ENCODE data around the gene CCDC134.

The CCDC134 gene

GRCh38 chr22:41800348-41801146 lies at the start of gene CCDC134:
Gene CCDC134, plus strand, starts transcription at chr22:41800679. Its CDS starts 8,212 bp downstream, at chr22:41808891.
- Histone ChIP-seq H3K4me1 (ENCODE audit: control insufficient read depth, insufficient read depth, low read length) (no peaks in the 10 kb centered on the region; the same call in 1 of the 2 replicates), H3K27ac (ENCODE audit: extremely low read depth, low read depth, low read length) (peak within 1 kb of the TSS; percentile 82), H3K9me3 (ENCODE audit: control insufficient read depth, insufficient read depth, low read depth, low read length) (no peaks in the 10 kb centered on the region), H3K36me3 (ENCODE audit: control insufficient read depth in 2 of 2, insufficient read depth in 1 of 2, low read length in 2 of 2) (no peaks in the 10 kb centered on the region; a peak in 1 of 3 replicates), H3K4me3 (ENCODE audit: low read depth, low read length) (peak within 1 kb of the TSS; percentile 75)
- ChIA-PET CTCF (interaction anchor here (0.6 to 3.1 kb wide), 8 partner anchors 13 to 138 kb away, joined by 3 to 44 read pairs (median 4); partner anchors contain the start of gene MEI1), POLR2A (interaction anchor here (0.5 to 4.5 kb wide), 47 partner anchors 8 to 563 kb away, joined by 3 to 61 read pairs (median 4); partner anchors contain the start of genes CENPM, DESI1, NDUFA6 and PMM1)
- TF ChIP-seq ZBTB20 (tag by site-specific recombination; IDR thresholded peaks at IDR 0.05): peak; percentile 92
- TF ChIP-seq TRIM28 (IDR thresholded peaks at IDR 0.05; ENCODE audit: borderline replicate concordance, low read length): 0 out of 2 replicates have a peak, but pooled peaks have one; percentile 59
- no peak for TF ChIP-seq YY2 (tag by site-specific recombination; IDR thresholded peaks at IDR 0.05)
- TF ChIP-seq ZSCAN23 (tag by site-specific recombination; IDR thresholded peaks at IDR 0.05): 0 out of 2 replicates have a peak, but pooled peaks have one; percentile 31
- peak; percentile 43; the same call in 1 of the 2 replicates for TF ChIP-seq KLF16 (tag by site-specific recombination; IDR thresholded peaks at IDR 0.05)
- peak; percentile 79 for TF ChIP-seq ZEB2 (tag by site-specific recombination; IDR thresholded peaks at IDR 0.05)
- TF ChIP-seq, protein P1, sequence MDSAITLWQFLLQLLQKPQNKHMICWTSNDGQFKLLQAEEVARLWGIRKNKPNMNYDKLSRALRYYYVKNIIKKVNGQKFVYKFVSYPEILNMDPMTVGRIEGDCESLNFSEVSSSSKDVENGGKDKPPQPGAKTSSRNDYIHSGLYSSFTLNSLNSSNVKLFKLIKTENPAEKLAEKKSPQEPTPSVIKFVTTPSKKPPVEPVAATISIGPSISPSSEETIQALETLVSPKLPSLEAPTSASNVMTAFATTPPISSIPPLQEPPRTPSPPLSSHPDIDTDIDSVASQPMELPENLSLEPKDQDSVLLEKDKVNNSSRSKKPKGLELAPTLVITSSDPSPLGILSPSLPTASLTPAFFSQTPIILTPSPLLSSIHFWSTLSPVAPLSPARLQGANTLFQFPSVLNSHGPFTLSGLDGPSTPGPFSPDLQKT (IDR thresholded peaks at IDR 0.05; ENCODE audit: borderline replicate concordance, low read depth, low read length): no peak
- 0 out of 2 replicates have a peak, but pooled peaks have one; percentile 23 for TF ChIP-seq PBX3 (CRISPR knock-in tag; IDR thresholded peaks at IDR 0.05)
- no peak for TF ChIP-seq ZFP3 (tag by site-specific recombination; IDR thresholded peaks at IDR 0.05; ENCODE audit: low read depth)
- TF ChIP-seq ZNF610 (tag by site-specific recombination; IDR thresholded peaks at IDR 0.05; ENCODE audit: borderline replicate concordance): peak; percentile 75; the same call in 1 of the 2 replicates
- no peak for TF ChIP-seq GLI2 (tag by site-specific recombination; IDR thresholded peaks at IDR 0.05; ENCODE audit: borderline replicate concordance, low read depth)
- no peak for TF ChIP-seq ZNF596 (tag by site-specific recombination; IDR thresholded peaks at IDR 0.05)
- TF ChIP-seq ZNF701 (tag by site-specific recombination; IDR thresholded peaks at IDR 0.05): no peak
- no peak for TF ChIP-seq PRDM2 (tag by site-specific recombination; IDR thresholded peaks at IDR 0.05; ENCODE audit: borderline replicate concordance)
- no peak for TF ChIP-seq ZNF114 (tag by site-specific recombination; IDR thresholded peaks at IDR 0.05)
- TF ChIP-seq IKZF3 (tag by site-specific recombination; IDR thresholded peaks at IDR 0.05): peak; percentile 54; the same call in 1 of the 2 replicates
- TF ChIP-seq KLF1 (tag by site-specific recombination; IDR thresholded peaks at IDR 0.05): peak; percentile 55; the same call in 1 of the 2 replicates
- TF ChIP-seq ZNF600 (tag by site-specific recombination; IDR thresholded peaks at IDR 0.05): peak; percentile 78
- peak; percentile 16; the same call in 1 of the 2 replicates for TF ChIP-seq ZNF394 (tag by site-specific recombination; IDR thresholded peaks at IDR 0.05; ENCODE audit: borderline replicate concordance)
- 0 out of 2 replicates have a peak, but pooled peaks have one; percentile 52 for TF ChIP-seq ZFP37 (tag by site-specific recombination; IDR thresholded peaks at IDR 0.05)
- peak; percentile 76 for TF ChIP-seq ZIC2 (tag by site-specific recombination; IDR thresholded peaks at IDR 0.05)
- TF ChIP-seq ZNF24 (tag by site-specific recombination; IDR thresholded peaks at IDR 0.05): 0 out of 2 replicates have a peak, but pooled peaks have one; percentile 62
- no peak for TF ChIP-seq ZNF292 (tag by site-specific recombination; IDR thresholded peaks at IDR 0.05; ENCODE audit: borderline replicate concordance, low read depth)
- TF ChIP-seq ZNF274 (IDR thresholded peaks at IDR 0.05; ENCODE audit: low read length): no peak
- no peak for TF ChIP-seq ZNF274 (tag by site-specific recombination; IDR thresholded peaks at IDR 0.05; ENCODE audit: borderline replicate concordance)
- TF ChIP-seq ZNF629 (tag by site-specific recombination; IDR thresholded peaks at IDR 0.05): peak; percentile 46
- TF ChIP-seq SP7 (tag by site-specific recombination; IDR thresholded peaks at IDR 0.05): peak; percentile 53; the same call in 1 of the 2 replicates
- TF ChIP-seq ZNF561 (tag by site-specific recombination; IDR thresholded peaks at IDR 0.05; ENCODE audit: borderline replicate concordance): 0 out of 2 replicates have a peak, but pooled peaks have one; percentile 16
- peak; percentile 37; the same call in 1 of the 2 replicates for TF ChIP-seq KLF8 (tag by site-specific recombination; IDR thresholded peaks at IDR 0.05)
- 0 out of 2 replicates have a peak, but pooled peaks have one; percentile 16 for TF ChIP-seq ZNF391 (tag by site-specific recombination; IDR thresholded peaks at IDR 0.05; ENCODE audit: borderline replicate concordance, low read depth)

All from HEK293 (cell line).